Calu3 (cell line): ENCODE results near the gene COL11A2. TPM values are rescaled to one million over a fixed set of nuclear protein-coding genes. Genes with fewer than 3 reads are reported as not detected.

Experiments
- BruUV-seq: library from RNA; stranded (reverse); fragments of 400-500 nt; replicated peaks from 2 replicates; lab custom pipeline; 2021; lab: Mats Ljungman, UMichigan
- CTCF ChIA-PET: fragments of 300-600 bp; sonication (Branson Sonifier 250); formaldehyde crosslinking; loops from one replicate; lab custom pipeline; 2022; ENCODE audit warnings: antibody characterized with exemption; lab: Charles Lee
- DNase-seq: peaks from one replicate; pipeline ENCODE4 v3.0.0; 2022
- H3K27ac Mint-ChIP-seq: one replicate; pipeline ENCODE4 v1.8.0; 2022; ENCODE audit warnings: mixed read lengths; ENCODE audit not compliant: unreplicated experiment
- H3K27me3 Mint-ChIP-seq: one replicate; pipeline ENCODE4 v1.8.0; 2022; ENCODE audit warnings: mixed read lengths; ENCODE audit not compliant: unreplicated experiment
- H3K36me3 Mint-ChIP-seq: one replicate; pipeline ENCODE4 v1.8.0; 2022; ENCODE audit warnings: mild to moderate bottlenecking, moderate library complexity, mixed read lengths; ENCODE audit not compliant: insufficient read depth, unreplicated experiment
- H3K4me1 Mint-ChIP-seq: one replicate; pipeline ENCODE4 v1.8.0; 2022; ENCODE audit warnings: mild to moderate bottlenecking, low read depth, mixed read lengths; ENCODE audit not compliant: unreplicated experiment
- H3K4me3 Mint-ChIP-seq: one replicate; pipeline ENCODE4 v1.8.0; 2022; ENCODE audit warnings: mild to moderate bottlenecking, low read depth, moderate library complexity, mixed read lengths; ENCODE audit not compliant: unreplicated experiment
- H3K9me3 Mint-ChIP-seq: one replicate; pipeline ENCODE4 v1.8.0; 2022; ENCODE audit warnings: low read depth, mixed read lengths; ENCODE audit not compliant: unreplicated experiment
- CTCF ChIP-seq: fragments of 200-600 bp; IDR thresholded peaks from one replicate; pipeline ENCODE4 v1.8.0; 2022; ENCODE audit warnings: antibody characterized with exemption; ENCODE audit not compliant: unreplicated experiment
- intact Hi-C: fragments of 100-400 bp; cut with micrococcal nuclease; formaldehyde crosslinking; loops from one replicate; pipeline ENCODE4 v1.10.0; 2022; ENCODE audit not compliant: unreplicated experiment
- microRNA-seq: library from miRNA; unstranded; fragments of <30 nt; microRNA quantifications from one replicate; pipeline ENCODE4 v1.2.0, GENCODE V29; 2022
- total RNA-seq: library from RNA; stranded (reverse); gene quantifications from 2 replicates; pipeline ENCODE4 v1.2.3, GENCODE V29; 2022

COL11A2 gene
- total RNA-seq, 1 experiment from 2014 or later, result 1.8 TPM

DNA sequence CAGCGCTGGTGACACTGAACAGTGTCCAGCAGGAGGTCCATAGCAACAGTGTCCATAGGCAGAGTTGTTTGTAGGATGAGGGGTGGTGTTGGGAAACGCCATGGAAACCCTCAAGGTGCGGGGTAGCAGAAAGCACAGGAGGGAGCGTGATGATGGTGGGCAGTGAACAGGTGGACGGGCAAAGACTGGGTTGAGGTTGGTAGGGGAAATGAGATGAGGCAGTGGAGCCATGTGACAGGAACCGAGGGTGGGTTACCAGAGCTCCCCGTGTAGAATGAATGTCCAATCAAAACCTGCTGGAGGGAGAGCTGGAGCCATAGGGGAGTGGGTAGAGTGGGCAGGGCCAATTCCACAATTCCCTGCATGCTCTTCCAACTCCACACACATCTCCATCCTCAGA, 78.5 kb downstream of the COL11A2 start:
- no peak for TF ChIP-seq CTCF
- Mint-ChIP-seq H3K4me1 (no peaks in the 10 kb centered on the region), H3K4me3 (no peak overlapping the region), H3K27me3 (peaks cover 94% of the 10 kb centered on the region), H3K27ac (no peak overlapping the region), H3K36me3 (no peaks in the 10 kb centered on the region), H3K9me3 (no peaks in the 10 kb centered on the region)
- BruUV-seq, result no TSS peak
- CTCF ChIA-PET, result no interaction called here
- intact Hi-C loops, result no loop called here
- DNase-seq, result no peak

Small RNA genes within 50 kb of the gene (microRNA-seq; reads per million reads assigned to microRNA genes)
- 15.1 reads per million, percentile 40 among the genes with 10 or more reads in this experiment for gene MIR219A1

Other genes starting within 250 kb of the COL11A2 start
- gene HLA-DMA, start 239.4 kb downstream of the COL11A2 start, total RNA-seq, result 98.0 and 104 TPM in 2 replicates
- 351 and 356 TPM in 2 replicates for gene BRD2, start 223.9 kb downstream of the COL11A2 start, total RNA-seq
- gene HLA-DOA, start 182.9 kb downstream of the COL11A2 start, total RNA-seq, result 1.7 and 4.1 TPM in 2 replicates
- gene HLA-DPA1, start 118.8 kb downstream of the COL11A2 start, total RNA-seq, result 29.2 and 46.4 TPM in 2 replicates
- gene HLA-DPB1, start 116.5 kb downstream of the COL11A2 start, total RNA-seq, result 12.0 and 18.3 TPM in 2 replicates
- gene RXRB, start 8.2 kb upstream of the COL11A2 start, total RNA-seq, result 78.2 and 78.3 TPM in 2 replicates
- 188 and 201 TPM in 2 replicates for gene SLC39A7, start 8.4 kb upstream of the COL11A2 start, total RNA-seq
- 40.4 and 41.7 TPM in 2 replicates for gene HSD17B8, start 12.2 kb upstream of the COL11A2 start, total RNA-seq
- gene RING1, start 16.0 kb upstream of the COL11A2 start, total RNA-seq, result 53.9 and 58.9 TPM in 2 replicates
- gene VPS52, start 79.4 kb upstream of the COL11A2 start, total RNA-seq, result 99.7 and 104 TPM in 2 replicates
- gene RPS18, start 79.6 kb upstream of the COL11A2 start, total RNA-seq, result 2,667 and 2,688 TPM in 2 replicates
- 18.2 and 21.6 TPM in 2 replicates for gene B3GALT4, start 84.7 kb upstream of the COL11A2 start, total RNA-seq
- gene WDR46, start 96.8 kb upstream of the COL11A2 start, total RNA-seq, result 124 and 125 TPM in 2 replicates
- gene PFDN6, start 97.1 kb upstream of the COL11A2 start, total RNA-seq, result 141 and 168 TPM in 2 replicates
- 138 and 154 TPM in 2 replicates for gene RGL2, start 106.5 kb upstream of the COL11A2 start, total RNA-seq
- 443 and 488 TPM in 2 replicates for gene TAPBP, start 121.6 kb upstream of the COL11A2 start, total RNA-seq
- 22.6 and 26.4 TPM in 2 replicates for gene ZBTB22, start 125.3 kb upstream of the COL11A2 start, total RNA-seq
- 86.3 and 86.6 TPM in 2 replicates for gene DAXX, start 130.5 kb upstream of the COL11A2 start, total RNA-seq
- gene KIFC1, start 199.4 kb upstream of the COL11A2 start, total RNA-seq, result 105 and 140 TPM in 2 replicates
- gene PHF1, start 218.5 kb upstream of the COL11A2 start, total RNA-seq, result 62.4 and 68.3 TPM in 2 replicates
- gene CUTA, start 225.6 kb upstream of the COL11A2 start, total RNA-seq, result 170 and 172 TPM in 2 replicates
- 18.8 and 24.9 TPM in 2 replicates for gene SYNGAP1, start 227.6 kb upstream of the COL11A2 start, total RNA-seq